Cardiac fibroblast (primary cell): Measurements from ENCODE around the gene DESI2.

Experiments
- DNase-seq, 2 donors: peaks; one replicate each; pipeline versions ENCODE4 v3.0.0 to v3.0.0-alpha.2; 2010; ENCODE audit warnings: low read depth in 2 of 2
- H3K4me3 ChIP-seq, 2 donors: replicated peaks in 1 of 2; 1 replicate in 1 of 2; 2 replicates in 1 of 2; pipeline ENCODE4 v1.5.1; 2011; ENCODE audit warnings: low read depth in 2 of 2, low read length in 2 of 2, mild to moderate bottlenecking in 2 of 2, moderate library complexity in 1 of 2
- TF ChIP-seq, protein P1 (sequence below): IDR thresholded peaks from one replicate; pipeline ENCODE4 v1.5.1; 2011; ENCODE audit warnings: low read depth, mild to moderate bottlenecking, low read length, inconsistent platforms

Gene DESI2

DNA sequence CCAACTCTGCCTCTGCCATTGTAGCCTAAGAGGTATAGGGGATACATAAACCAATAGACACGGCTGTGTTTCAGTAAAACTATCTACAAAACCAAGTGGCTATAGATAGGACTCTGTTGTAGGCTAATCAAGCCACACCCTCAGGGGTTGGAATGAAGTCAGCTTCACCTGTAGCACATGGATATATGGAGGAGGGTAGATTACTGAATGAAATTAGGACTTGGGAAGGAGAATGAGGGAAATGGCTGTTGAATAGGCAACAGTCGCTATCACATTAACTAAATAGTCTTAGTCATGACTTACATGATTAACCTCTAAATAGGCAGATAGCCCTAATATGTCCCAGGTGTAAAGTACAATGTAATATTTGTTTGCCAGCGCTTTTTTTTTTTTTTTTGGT is 49.7 kb downstream of the DESI2 start:
- DNase-seq: no peak
- TF ChIP-seq, protein P1, sequence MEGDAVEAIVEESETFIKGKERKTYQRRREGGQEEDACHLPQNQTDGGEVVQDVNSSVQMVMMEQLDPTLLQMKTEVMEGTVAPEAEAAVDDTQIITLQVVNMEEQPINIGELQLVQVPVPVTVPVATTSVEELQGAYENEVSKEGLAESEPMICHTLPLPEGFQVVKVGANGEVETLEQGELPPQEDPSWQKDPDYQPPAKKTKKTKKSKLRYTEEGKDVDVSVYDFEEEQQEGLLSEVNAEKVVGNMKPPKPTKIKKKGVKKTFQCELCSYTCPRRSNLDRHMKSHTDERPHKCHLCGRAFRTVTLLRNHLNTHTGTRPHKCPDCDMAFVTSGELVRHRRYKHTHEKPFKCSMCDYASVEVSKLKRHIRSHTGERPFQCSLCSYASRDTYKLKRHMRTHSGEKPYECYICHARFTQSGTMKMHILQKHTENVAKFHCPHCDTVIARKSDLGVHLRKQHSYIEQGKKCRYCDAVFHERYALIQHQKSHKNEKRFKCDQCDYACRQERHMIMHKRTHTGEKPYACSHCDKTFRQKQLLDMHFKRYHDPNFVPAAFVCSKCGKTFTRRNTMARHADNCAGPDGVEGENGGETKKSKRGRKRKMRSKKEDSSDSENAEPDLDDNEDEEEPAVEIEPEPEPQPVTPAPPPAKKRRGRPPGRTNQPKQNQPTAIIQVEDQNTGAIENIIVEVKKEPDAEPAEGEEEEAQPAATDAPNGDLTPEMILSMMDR: no peak
- no peak overlapping the region for H3K4me3 ChIP-seq

- DNase-seq: no peak
- no peak overlapping the region for H3K4me3 ChIP-seq
- TF ChIP-seq, protein P1: no peak
Observed at GRCh38 chr1:244704107-244704506, 51.2 kb downstream of the DESI2 start.

- H3K4me3 ChIP-seq: no peak overlapping the region
- TF ChIP-seq, protein P1: no peak
- no peak for DNase-seq
Observed at GRCh38 chr1:244705261-244706234, 52.6 kb downstream of the DESI2 start.

DNA sequence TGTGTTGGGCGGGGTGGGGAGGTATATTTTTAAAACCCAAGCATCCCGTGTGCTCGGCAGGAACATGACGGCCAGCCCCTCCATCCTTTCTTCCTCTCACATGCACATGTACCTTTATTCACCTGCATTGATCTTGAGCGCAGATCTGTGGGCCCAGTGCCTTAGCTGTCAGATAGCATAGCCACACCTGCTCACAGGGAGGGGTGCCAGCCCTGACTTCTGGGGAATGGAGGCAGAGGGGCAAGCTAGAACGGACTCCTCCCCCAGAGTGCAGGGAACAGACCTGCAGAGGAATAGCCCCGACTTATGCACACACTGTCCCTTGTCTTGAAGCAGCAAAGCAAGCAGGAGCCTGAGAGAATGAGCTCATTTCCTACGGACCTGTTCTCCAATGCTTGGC is 56.1 kb downstream of the DESI2 start:
- H3K4me3 ChIP-seq: no peak overlapping the region
- no peak for DNase-seq
- TF ChIP-seq, protein P1: no peak

- DNase-seq: no peak
- H3K4me3 ChIP-seq: no peak overlapping the region
- TF ChIP-seq, protein P1: no peak
Observed at GRCh38 chr1:244709476-244710368, 56.8 kb downstream of the DESI2 start.

- TF ChIP-seq, protein P1: no peak
- H3K4me3 ChIP-seq: no peak overlapping the region
- no peak for DNase-seq
Observed at GRCh38 chr1:244710474-244711062, 57.6 kb downstream of the DESI2 start.
